ENCODE results near the gene STIM2.

STIM2 gene

DNA sequence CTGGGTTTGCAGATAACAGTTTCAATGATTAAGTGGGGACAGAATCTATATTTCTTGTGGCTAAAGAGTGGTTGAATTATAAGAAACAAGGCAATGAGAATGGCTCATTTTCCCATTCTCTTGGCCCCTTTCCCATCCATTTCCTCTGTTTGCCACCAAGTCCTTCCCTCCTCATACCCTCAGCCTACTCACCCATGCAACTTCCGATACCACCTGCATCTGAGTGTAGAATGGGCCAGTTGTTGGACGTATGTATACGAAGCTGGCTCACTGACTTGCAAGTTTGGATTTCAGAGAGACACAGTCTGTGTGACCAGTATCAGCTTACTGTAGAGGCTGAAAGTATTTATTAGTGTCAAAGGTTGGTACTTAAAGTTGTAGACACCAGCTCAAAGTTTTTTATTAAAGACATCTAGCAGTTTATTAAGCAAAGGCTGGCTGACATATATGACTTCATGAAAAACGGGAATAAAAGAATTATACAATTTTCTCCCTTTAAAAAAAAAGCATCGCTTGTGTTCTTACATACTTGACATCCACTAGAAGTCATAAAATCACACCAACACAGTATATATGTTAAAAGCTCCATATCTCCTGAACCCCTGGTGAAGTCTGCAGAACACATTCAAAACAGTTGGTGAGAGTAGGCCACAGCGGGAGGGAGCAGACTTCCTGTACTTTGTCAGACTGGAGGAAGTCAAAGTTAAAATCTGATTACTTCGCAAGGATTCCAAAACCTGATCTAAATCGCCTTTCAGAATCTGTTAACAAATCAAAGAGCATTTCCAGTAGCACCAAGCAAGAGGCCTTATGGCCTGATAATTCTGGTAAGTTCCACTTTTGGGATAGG is 22.4 kb upstream of the STIM2 start:
- no peak for DNase-seq (ENCODE audit: low spot score)

DNA sequence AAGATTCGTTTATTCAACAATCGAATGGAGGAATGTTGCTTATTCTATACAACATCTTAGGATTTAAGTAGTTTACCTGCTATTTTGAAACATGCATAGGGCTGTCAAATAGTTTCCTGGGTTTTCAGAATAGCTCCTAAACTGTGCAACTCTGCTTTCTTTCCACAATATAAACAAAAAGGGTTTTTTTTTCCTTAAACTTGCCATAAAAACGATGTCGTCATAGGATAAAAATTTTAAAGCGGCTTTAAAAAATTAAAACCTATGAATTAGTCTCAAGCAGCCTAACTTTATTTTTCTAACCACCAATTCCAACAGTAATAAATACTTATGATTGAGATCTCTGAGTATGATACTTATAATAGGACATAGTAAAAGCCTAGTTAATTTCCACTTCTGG is 21.6 kb upstream of the STIM2 start:
- no peak for DNase-seq (ENCODE audit: low spot score)

DNA sequence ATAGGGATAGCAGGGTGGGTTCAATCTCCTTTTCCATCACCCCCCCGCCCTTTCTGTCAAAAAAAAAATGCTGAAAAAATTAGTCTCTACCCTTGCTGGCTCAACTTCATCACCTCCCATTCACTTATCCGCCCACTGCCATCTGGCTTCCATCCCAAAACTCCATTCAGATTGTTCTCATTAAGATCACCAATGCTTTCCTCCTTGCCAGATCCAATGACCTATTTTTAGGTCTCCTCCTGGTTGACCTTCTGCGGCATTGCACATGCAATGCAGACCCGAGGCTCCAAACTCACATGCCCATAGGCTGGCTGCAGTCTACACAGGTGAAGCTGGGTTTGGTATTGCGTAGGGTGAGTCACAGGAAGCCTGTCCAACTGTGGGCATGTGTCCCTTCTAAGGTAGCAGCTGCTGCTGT is 21.1 kb upstream of the STIM2 start:
- DNase-seq (ENCODE audit: low spot score): peak; percentile 57

DNA sequence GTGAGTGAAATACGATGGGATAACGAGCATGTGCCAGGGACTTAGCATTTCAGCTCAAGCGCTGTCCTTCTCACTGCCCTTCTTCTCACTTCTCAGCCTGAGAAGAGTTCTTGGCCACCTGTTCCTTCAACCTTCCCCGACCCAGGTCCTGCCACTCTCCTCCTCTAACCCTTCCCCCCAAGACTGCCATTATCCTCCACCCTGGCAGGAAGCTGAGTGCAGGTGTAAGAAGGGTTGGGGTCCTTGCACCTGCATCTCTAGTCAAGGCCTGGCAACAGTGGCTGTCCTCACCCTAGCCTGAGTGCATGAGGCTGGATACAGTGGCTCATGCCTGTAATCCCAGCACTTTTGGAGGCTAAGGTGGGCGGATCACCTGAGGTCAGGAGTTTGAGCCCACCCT is 19.9 kb upstream of the STIM2 start:
- no peak for DNase-seq (ENCODE audit: low spot score)

DNA sequence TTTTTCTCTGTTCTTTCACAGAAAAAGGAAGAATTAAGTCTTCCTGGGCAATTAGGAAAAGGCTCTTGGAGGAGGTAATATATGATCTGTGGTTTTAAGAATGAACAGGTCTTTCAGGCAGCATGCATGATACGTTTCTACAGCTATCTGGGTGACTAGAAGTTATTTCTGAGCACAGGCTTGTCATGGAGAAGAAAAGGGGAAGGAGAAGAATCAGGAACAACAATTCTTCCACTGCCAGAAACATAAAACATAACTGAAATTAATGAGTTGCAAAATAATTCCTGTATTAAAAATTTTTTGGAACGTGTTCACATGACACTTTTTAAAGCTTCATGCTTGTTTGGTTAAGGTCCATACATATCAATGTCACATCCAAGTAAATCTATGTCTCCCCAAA is 17.7 kb upstream of the STIM2 start:
- DNase-seq (ENCODE audit: low spot score): no peak

DNA sequence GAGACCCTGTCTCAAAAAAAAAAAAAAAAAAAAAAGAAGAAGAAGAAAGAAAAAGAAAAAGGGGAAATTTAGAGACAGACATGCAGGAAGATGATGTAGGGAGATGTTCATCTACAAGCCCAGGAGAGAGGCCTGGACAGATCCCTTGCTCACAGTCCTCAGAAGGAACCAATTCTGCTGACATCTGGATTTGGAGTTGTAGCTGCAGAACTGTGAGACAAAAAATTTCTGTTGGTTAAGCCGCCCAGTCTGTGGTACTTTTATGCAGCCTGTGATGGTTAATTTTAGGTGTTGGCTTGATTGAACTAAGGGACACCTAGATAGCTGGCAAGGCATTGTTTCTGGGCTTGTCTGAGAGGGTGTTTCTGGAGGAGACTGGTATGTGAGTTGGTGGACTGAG is 10.1 kb upstream of the STIM2 start:
- no peak for DNase-seq (ENCODE audit: low spot score)

DNA sequence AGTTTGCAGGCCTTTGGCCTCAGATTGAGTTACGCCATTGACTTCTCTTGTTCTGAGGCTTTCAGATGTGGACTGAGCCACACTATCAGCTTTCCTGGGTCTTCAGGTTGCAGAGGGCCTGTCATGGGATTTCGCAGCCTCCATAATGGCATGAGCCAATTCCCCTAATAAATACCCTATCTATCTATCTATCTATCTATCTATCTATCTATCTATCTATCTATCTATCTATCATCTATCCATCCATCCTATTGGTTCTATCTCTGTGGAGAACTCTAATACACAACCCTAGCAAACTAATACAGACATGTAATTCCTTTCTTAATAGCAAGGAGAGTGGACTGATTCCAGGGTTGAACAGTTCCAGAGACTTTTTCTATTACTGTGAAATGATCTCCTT is 9.5 kb upstream of the STIM2 start:
- no peak for DNase-seq (ENCODE audit: low spot score)

DNA sequence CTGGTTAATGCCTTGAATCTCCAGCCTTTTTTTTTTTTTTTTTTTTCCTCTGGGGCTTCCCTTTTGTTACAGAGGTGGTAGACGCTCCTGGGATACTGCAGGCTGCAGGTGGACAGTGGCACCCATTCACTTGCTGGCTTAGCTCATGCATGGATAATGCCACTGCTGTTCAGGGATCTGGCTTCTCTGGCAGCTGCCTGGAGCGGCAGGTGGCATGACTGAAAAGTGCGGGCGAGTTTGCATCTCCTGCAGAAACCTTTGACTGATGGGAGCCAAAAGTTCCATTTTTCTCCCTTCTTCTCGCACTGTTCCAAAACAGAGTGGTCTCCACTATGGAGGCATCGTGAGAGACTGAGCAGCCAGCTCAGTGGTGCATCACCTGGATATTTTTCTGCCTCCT is 5.9 kb upstream of the STIM2 start:
- DNase-seq (ENCODE audit: low spot score): no peak

DNA sequence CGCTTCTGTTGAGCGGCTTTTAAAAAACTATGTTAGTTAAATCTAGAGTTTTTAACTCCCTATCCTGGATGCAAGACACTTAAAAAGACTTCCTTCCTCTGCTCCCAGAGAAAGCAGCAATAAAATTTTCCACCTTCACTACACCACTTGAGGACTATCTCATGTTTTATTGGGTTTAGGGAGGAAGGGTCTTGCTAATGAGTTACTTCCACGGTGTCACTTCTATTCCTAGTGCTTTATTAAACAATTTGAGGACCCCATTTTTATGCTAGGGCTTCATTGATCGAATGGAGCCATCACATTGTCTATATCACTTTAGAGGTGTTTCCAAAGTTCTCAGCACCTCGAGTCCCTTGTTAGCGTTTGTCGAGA is 3.7 kb upstream of the STIM2 start:
- DNase-seq (ENCODE audit: low spot score): no peak

DNA sequence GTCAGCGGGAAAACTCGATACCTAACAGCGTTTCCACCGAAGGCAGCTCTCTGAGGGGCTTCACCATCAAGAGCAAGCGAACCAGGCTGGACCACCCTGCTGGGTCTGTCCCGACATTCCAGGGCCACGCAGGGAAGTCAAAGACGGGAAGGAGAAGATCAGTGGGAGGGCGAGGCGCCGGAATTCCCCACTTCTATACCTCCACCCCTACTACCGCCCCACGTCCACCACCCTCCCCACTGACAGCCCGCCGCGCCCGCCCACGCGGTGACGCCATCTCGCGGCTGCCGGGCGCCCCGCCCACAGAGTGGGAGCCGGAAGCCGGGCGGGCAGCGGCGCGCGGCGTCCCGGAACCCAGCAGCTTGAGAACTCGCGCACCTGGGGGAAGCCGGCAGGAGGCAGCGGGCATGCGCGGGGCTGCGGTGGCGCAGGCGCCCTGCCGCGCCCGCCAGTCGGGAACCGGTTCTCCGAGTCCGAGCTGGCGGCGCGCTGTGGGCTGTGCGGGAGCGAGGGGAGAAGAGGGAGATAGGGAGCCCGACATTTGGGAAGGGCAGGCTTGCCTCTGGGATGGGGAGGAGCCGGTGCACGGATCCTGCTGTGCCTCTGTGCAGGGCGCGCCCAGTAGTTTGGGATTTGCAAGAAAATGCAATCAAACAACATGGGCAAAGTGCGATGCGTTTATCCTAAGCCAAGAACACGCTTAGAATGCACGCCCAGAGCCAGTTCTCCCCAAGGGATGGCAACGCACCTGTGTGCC is 3.2 kb upstream of the STIM2 start:
- peak; percentile 94 for DNase-seq (ENCODE audit: low spot score)

DNA sequence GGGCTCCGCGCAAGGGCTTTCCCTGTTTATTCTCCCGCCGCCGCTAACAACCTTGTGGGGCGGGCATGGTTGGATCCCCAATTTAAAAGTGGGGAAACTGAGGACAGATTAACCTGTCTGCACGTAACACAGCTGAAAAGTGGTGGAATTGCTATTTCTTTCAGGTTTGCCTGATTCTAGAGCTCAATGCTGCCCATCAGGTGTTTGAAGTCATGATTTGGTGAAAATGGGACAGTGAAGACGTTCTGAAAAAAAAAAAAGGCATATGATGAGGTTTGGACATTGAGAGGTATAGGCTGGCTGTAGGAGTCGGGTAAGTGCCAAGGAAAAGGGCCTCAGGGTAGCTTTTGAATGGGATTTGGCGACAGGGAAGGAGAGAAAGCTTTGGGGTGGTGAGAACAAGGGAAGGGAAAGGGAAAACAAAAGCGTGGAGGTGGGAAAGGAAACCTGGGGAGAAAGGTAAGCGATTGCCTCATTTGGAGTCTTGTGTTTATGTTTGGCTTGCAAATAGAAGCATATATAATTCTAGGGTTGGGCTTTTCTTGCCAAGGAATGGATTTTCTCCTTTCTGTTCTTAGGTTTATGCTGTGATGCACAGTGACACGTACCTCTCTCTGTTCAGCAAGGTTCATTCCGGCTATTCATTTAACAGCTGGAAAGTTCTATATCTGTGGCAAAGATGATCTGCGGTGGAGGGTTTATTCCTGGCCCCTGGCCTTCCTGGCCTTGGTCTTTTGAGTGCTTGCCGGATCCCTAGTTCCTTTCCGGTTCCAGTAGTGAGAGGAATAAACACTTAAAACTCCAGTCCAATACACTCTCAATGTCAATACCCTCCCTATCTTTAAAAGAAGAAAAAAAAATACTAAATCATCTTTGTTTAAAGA is 2.4 kb upstream of the STIM2 start:
- no peak for DNase-seq (ENCODE audit: low spot score)

DNA sequence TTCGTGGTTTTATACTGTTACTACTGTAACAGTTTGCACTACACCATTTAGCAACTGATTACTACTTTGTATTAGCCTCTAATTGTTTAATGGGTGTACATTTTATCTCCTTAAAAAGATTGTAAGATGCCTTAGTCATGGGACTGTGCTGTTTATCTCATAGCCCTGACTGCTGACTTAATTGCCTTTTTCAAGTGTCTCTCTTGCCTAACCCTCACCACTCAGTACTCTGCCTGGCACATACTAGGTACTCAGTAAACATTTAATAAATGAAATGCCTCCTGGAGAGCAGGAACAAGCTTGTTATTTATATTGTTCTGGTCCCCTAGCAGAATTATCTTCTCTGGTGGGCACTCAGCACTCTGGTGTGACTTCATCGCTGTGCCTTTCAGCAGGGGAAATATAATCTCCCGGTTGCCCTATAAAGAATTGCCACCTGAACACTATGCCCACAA is 1.7 kb upstream of the STIM2 start:
- DNase-seq (ENCODE audit: low spot score): no peak

DNA sequence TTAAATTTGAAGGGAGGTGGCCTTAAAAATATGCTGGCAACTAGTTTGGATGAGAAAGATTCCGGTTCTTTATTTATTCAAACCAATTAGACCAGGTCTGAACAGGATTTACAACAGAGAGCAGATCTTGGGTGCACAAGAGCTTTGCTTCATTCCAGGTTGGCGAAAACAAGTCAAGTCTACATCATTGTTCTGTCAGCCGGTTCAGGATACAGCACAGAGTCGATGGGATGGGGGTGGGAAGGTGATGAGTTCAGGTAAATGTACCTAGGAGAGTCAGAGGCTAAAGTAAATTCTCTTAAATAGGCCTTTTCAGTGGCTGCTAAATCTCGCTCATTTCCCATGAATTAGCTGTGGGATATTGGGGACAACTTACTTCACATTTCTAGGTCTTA is 882 bp upstream of the STIM2 start:
- DNase-seq (ENCODE audit: low spot score): no peak

DNA sequence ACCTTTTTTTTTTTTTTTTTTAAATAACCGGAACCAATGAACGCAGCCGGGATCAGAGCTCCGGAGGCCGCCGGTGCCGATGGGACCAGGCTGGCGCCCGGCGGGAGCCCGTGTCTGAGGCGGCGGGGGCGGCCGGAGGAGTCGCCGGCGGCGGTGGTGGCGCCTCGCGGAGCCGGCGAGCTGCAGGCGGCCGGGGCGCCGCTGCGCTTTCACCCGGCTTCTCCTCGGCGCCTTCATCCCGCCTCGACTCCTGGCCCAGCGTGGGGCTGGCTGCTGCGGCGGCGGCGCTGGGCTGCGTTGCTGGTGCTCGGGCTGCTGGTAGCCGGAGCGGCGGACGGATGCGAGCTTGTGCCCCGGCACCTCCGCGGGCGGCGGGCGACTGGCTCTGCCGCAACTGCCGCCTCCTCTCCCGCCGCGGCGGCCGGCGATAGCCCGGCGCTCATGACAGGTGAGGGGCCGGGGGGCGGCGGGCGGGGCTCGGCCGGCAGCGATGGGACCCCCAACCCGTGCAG is 337 bp downstream of the STIM2 start:
- DNase-seq (ENCODE audit: low spot score): peak; percentile 65

DNA sequence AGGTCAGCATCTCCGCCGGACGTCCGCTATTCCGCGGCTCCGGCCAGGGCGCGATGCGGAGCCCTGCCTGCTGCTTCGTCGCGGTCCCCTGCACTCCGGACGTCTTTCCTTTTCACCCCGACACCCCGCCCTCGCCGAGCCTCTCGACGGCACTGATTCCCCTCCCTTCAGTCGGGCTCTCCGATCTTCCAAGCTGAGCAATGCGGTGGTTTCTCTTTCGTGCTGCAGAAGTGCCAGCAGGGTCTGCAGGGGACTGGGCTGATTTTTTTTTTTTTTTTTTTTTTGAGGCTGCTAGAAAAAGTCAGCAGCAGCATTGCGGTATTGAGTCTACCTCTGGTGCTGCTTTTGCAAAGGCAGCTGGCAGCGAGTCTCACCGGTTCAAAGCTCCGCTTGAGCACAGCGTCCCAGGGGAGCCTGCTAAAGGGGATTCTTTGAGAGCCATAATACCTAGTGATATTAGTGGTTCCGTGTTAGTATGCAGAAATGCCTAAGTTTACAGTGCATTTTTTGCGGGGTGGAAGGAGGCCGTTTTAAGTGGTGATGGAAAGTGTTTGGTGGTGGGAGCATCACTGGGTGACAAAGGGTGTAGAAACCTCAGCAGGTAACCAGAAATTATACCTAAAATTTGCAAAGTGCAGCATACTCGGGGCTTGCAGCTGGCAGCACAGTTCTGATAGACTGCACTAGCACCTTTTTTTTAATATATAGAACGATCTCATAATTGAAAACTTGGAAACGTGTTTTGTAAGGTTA is 969 bp downstream of the STIM2 start:
- DNase-seq (ENCODE audit: low spot score): peak; percentile 65

DNA sequence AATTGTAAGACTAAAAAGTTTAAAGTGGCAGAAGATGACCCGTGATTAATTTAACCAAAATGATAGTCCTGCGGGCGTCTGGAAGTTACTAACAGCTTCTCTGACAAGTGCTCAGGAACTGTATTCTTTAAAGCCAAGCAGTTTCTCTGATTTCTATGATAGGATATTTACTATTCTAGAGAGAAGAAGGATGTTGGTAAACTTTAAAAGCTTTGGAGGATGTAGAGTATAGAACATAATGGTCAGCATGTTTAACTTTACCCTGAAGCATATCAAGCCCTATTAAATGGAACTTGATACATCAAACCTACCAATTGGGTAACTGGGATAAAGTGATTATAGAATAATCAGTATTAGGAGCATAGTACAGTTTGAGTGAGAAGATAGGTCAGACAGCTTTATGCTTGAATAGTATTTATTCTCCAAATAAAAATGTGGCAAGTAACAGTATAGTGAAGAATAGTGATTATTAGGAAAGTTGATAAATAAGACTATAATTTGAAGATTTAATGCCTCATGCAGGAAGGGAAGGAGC is 1.8 kb downstream of the STIM2 start:
- DNase-seq (ENCODE audit: low spot score): no peak

DNA sequence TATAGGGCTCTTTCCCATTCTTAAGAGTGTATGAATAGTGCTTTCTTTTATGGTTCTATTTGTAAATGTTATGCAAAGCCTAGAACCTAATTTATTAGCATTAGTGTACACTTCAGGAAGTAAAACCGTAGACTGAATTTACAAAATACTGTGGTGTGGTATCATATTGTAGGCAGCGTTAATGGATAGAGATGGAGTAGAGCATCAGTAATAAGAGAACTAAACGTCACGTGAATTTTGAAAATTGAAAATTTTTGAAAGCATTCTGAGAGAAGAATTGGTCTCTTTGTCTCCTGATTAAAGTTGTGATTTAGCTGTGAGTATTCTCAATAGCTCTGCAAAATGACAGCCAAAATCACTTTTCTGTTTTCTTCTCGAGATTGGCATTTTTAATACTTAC is 2.9 kb downstream of the STIM2 start:
- no peak for DNase-seq (ENCODE audit: low spot score)

DNA sequence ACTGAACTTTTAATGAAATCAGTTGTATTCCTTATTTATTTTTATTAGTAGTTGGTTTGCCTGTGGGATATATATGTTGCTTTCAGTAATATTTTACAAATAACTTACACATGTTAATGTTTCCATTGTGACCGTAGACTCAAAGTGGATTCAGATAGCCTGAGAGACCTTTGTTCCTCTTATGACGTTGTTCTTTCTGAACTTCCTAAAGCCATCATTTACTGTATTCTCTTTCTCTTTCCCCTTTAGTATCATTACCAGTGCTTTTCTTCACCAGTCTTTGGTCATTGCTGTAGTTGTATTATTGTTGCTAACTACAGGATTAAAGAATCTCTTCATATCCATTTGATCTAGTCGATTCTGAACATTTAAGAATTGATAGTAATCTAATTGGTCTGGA is 4.3 kb downstream of the STIM2 start:
- DNase-seq (ENCODE audit: low spot score): no peak

DNA sequence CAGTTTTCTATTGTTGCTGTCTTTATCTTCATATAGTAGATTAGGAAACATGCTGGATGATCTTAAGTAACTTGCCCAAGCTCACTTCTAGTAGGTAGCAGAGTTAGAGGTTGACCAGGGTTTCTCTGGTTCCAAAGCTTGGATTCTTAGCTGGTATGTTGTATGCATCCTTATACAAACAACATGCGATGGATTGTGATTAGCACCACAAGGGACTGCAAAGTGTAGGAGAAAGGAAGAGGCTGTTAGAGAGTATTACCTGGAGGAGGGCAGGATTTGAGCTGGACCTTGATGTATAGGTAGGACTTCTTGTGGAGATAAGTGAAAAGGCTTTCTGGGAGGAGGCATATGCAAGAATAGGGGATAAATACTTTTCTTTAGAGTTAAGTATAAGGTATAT is 5.6 kb downstream of the STIM2 start:
- DNase-seq (ENCODE audit: low spot score): no peak

DNA sequence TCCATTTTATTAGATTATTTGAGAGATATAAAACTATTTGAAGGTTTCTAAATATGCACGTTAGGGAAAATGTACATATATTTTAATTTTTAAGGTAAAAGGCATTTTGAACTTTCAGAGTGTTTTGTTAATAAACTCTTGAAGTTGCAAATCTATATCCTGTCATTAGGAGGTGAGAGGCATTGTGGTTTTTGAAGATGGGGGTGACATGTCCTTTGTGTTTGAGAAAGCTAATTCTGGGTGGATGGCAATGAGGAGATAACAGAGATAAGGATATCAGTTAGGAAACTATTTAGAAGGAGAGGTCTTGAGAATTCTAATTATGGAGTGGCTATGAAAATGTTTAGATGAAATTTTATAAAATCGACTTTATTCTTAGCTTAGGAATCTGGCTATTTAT is 6.1 kb downstream of the STIM2 start:
- no peak for DNase-seq (ENCODE audit: low spot score)

DNA sequence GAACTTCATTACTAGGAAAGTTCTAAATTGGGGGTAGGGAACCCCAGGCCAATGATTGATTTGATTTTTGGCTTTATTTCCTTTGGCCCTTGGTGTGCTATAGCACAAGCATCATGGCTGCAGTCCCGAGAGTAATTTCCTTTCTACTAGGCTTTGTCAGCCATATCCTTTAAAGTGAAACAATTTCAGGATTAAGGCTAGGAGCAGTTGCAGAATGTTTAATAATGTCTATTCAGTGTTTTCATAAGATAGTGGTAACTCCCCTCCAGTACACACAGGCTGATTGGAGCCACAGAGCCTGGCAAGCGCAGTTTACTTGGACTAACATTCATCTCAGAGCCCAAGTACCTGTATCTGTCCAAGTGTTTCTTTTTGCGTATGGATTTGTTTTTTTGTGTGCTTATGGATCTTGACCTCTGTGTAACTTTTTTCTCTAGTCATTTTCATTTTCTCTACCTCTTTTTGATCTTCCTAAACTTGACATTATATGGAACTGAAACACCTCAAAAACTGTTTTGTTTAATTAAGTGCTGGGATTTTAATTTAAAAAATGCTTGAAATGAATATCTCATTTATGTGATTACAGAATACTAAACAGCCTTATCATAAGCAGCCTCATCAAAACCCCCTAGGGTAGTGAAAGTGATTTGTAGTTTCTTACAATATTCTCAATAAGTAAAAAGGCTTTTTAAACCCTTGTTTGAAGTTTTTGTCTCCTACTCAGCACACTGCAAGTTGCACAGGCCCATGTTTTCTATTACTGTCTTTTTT is 7.5 kb downstream of the STIM2 start:
- DNase-seq (ENCODE audit: low spot score): no peak
